ENCODE data around the gene TNS3. TPM values are rescaled to one million over a fixed set of nuclear protein-coding genes. Genes with fewer than 3 reads are reported as not detected.

The TNS3 gene
- polyA plus RNA-seq, 3 donors: 92.4 to 94.7 (median 93.7) TPM

DNA sequence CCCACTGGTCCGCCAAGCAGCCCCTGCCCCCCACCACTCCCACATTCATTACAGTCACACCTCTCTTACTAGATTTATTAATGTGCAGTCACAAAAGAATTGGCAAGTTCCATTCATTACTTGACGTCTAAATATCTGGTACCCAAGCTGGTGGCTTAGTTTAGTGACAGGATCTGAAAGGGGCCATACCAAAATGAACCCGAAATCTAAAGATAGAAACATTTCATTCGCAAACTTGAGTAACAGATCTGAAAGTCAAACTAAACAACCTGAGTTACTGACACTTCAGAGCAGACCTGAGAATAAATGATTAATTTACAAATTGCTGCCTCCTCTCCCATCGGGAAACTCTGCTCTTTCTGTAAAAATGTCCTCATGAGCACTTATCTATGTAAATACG, 53.4 kb downstream of the TNS3 start:
- DNase-seq: no peak

DNA sequence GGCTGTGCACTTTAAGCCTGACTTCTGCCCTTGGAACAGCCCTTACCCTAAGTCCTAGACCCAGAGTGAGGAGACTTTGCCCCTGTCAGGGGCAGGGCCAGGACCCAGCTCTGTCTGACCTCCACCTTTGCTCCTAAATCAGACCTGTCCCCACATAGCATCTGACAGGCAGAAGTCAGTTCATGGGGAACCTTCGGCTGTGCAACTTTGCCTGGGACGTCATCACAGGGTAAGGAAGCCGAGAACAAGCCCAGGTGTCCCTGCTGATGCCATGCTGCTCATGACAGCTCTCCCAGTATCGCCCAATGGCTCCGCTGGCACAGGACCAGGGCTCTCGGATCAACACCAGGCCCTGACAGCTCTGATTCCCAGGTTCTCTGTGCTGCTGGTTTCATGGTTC, 55.4 kb downstream of the TNS3 start:
- DNase-seq: no peak

DNA sequence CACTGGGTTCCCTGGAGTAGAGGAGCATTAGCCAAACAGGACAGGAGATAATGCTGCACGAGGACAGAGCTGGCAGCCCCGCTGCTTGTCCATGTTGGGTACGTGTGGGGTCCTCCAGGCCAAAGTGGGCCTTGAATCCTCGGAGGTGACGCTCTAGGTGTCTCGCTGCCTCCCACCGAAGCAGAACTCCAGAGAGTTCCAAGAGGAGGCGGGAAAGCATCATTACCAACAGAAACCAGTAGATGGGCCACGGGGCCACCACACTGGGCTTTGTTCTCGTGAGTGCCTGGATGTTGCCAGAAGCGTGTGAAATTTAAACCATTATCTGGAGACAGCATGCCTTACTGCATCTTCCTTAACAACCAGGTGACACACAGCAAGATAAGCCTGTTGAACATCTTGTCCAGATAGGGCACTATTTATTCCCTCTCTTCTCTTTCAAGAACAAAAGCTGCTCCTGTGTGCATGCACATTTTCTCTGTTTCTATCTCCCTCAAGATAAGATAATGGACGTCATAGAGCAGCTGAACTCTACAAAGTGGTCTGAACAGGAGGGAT, 56.8 kb downstream of the TNS3 start:
- no peak for DNase-seq

DNA sequence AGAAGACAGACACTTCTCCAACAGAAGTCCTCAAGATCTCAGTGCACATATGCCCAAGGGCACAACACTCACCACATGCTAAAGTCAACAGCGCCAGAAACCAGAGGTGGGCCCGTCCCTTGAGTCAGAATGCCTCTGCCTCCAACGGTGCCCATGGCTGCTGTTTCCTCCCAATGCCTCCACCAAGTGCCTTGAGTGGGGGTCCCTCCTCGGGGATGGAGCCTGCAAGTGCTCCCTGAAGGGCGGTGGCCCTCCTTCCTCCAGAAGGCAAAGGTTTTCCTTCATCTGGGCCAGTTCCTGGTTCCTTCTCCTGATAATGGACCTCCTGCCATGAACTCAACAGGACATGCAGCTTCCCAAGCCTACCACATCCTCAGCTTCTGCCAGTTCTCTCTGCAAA, 58.5 kb downstream of the TNS3 start:
- no peak for DNase-seq

DNA sequence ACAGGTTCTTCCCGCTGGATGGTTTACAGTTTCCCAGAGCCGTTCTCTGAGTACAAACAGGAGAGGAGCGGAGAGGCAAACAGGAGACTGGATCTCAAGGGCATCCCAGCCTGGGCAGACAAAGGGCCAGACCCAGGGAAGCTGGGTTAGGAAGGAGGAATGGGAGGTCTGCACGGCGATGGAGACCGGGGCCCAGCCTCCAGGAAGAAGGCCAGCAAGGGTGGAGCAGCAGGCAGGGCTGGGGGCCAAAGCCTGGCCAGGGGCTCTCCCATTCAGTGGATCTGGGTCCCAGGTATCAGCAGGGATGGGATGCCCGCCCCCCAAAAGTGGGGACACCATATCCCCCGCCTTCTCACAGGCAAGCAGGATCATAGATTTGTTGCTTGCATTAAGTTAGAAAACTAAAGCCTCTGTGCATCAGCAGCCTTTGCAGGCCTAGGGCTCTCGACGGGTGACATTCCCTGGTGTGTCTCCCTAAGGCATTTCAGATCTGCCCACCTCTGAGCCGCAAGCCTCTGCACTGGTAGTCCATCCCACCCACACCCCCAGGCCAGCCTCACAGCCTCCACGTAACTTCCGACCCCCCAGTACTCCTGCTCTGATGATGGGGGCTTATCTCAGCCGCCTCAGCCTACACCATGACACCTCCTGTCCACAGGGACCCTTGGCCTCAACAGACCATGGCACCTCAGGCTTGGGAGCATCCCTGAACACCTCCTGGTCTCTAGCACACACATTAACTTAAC, 59.9 kb downstream of the TNS3 start:
- no peak for DNase-seq

DNA sequence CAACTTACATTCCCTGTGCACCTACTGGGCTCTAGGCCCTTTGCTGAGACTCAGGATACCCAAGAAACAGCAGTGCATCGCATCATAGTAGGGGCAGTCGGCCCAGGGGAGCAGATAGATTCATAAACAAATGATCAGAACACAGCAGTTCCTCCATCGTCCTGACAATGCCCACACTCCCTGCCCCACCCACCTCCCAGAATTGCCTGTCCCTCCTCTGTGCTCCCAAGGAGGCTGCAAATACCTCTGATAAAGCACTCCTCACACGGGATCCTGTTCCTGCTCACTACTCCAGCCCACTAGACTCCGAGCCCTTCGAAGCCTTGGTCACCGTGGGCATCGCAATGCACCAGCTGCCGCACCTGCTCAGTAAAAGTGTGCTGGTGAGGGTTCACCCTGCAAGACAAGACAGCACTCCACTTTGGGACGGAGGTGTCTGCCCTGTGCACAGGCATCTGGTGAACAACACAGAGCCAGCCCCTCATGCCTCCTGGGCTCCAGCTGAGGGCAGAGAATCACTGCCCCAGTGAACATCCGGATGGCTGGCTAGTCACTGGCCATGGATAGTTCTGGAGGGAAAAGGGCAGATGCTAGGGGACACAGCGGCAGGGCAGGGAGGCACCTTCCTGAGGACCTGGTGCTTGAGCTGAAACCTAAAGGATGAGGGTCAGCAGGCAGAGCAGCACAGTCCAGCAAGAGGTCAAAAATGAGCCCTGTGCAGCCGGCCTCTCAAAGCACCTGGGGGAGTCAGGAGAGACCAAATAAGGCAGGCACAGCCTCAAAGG, 60.7 kb downstream of the TNS3 start:
- no peak for DNase-seq

DNA sequence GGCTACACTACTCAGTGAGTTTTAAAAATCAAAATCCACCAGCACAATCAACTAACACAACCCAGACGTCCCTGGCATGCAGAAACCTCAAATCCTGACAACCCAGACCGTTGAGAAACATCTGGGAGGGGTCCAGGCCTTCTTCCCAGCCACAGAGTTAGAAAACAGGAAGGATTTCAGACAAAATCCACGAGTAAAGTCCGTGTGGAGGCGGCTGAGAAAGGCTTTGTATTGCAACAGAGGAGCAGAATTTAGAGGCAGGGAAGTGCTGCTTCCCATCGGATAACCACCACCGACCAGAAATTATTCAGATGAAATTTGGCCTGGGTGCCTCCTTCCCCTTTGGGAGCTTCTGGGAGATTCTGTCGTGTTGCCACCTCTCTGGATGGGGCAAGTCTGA, 61.5 kb downstream of the TNS3 start:
- DNase-seq: no peak

DNA sequence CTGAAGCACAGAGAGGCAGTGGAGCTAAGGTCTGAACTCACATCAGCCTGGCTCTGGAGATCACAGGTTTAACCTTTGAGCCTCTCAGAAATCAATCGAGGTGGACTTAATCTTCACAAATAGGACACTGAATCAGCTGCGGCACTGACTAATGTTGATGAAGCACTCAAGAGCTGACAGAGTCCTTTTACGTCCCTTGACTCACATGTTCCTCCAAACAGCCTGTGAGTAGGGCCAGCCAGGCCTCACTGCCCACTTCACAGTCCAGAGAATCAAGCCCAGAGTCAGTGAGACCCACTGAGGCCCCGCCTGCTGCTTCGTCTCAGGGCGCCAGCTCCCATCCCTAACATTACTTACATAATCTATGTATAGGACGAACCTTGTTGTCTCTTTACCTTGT, 63.1 kb downstream of the TNS3 start:
- DNase-seq: no peak

DNA sequence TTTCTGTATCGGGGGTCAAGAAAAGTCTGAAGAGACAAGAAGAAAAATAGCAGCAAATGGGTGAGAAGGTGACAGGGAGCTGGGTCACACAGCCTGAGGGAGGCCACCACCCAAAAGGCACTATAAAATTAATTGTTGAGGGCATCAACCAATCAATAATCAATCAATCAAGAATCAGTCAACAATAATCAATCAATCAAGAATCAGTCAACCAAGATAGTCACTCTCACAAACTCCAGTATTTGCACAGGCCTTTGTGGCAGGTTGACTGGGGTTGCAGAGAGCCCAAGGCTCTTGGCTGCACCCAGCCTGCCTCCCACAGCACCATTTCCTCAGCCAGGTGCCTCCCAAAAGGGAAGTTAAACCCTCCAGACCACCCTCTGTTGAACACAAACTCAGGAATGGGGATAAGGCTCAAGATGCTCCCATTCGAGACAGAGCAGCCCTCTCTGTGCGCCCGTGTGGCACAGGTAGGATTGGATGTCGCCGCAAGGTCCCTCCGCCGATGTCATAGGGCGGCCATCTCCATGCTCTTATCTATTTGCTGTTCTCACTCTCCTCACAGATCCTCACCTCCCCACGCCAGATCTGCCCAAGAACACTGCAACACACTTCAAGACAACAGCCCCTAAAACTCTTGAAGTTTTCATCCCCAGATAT, 64.0 kb downstream of the TNS3 start:
- no peak for DNase-seq

DNA sequence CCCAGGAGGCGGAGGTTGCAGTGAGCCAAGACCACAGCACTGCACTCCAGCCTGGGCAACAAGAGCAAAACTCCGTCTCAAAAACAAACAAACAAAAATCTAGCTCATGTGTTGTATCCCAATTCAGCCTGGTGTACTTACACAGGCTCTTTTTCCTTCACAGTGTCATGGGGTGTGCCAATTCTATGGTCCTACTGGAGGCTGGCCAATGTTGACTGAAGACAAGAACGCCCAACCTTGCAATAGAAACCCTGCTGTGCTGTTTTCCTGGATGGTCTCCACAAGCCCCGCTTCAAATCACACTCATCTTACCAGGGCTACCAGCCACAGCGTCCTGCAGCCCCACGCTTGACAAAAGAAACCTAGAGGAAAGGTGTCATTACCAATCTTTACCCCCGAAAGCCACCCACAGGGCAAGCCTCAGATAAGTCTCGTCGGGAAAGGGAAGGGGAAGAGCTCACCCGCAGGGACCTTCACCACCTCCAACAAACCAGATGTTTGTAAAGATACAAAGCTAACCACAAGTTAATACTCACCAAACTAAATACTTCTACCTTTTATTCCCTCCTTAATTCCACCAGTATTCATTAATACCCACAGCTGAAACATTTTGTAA, 64.8 kb downstream of the TNS3 start:
- DNase-seq: no peak

DNA sequence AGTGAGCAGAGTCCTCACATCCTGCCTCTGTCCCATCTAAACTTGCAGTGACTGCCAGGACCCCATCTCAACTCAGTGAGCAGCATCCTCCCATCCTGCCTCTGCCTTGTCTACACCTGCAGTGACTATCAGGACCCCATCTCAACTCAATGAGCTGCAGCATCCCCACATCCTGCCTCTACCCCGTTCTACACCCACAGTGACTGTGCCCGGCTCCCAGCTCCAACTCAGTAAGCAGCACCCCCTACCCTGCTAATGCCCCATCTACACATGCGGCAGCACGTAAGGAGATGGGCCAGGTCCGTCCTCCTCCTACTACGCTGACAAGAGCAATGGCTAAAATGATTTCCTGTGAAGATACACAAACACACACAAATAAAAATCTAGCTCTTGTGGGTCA, 65.5 kb downstream of the TNS3 start:
- no peak for DNase-seq

DNA sequence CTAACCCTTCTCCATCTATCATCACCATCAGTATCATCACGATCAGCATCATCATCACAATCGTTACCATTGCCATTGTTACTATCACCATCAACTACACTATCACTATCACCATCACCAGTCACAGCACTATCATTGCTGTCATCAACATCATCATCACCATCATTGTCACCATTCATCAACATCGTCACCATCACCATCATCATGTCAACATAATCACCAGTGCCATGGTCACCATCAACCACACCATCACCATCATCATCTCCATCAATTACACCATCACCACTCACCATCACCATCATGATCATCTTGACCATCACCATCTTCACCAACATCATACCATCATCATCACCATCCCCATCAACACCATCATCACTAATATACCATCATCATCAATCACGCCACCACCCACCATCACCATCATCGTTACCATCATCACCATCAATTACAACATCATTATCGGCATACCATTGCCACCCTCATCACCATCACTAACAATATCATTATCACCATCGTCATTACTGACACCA, 66.5 kb downstream of the TNS3 start:
- no peak for DNase-seq

DNA sequence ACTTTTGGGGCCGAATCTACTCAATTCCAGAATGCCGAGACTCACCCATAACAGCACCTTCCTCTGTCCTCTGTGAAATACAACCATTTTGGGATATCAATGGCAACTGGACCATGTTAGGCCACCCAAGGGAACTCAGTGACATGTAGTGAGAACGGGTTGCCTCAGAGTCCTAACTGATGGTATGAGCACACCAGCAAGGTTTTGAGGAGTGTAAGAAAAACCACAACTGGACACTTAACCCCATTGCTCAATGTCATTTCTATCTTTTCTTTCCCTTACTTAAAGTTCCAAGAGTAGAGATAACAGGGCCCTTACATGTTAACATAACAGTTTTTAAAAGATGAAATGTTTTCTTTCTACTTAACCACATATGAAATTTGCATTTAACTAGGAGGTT, 67.1 kb downstream of the TNS3 start:
- DNase-seq: no peak

DNA sequence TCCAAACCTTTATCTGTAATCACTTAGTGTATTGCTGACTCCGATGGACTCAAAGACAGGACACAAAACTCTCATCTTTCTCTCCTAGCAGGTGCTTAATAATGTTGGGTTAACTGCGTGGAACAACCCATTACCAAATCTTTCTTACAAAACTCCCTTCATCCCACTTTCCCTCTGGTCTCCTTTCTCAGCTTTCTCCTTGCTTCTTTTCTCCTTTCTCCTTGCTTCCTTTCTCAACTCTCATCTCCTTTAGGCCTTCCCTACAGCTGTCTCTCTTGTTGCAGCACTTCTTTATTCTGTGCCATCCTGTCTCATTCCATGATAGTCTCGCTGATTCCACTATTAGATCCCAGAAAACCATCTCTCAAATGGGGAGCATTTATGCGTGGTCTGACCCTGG, 67.5 kb downstream of the TNS3 start:
- DNase-seq: no peak

DNA sequence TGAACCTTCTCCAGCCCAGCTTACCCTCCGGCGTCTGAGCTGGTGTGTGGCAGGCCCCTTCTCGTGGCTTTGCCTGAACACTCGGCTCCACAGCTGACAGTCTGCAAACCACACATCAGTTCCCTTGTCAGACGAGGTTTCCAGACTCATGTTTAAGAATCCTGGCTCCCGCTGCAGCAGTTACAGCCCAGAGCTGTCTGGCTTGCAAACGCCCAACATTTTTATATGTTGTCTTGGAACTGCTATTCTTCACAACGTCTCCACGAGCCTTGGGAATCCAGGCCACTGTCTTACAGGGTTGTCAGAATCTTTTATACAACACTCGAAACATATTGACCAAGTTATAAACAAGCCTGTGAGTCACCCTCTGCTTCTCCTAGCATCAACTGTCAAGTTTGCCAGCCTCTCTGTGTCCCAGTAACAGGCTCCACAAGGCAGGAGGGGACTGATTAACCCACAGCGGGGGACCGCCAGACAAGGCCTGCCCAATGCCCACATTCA, 68.1 kb downstream of the TNS3 start:
- DNase-seq: no peak

DNA sequence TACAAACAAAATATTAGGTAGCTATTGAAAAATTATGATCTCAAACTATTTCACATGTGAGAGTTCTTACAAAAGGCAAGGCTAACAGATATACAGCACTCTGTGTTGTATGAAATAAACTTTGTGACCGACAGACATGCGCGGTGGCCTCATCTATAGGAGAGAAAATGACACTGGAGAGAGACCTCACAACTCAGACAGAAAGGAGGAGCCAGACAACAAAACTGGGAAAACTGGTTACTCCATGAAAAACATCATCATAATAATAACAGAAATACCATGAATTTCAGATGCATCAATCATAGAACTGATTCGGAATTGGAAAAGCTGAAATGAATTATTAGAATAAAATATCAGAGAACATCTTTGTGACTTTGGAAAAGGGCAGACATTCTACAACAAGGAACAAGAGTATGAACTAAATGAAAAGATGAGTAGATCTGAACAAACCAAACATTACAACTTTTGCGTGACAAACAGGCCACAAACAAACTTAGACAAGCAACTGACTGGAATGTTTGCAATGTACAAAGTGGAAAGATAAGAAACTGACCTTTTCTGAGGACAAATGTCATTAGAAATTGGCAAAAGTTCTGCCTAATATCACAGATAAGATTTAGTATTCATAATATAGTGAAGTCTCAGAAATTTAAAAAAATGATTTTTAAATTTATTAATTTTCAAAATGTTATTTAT, 69.3 kb downstream of the TNS3 start:
- DNase-seq: no peak

DNA sequence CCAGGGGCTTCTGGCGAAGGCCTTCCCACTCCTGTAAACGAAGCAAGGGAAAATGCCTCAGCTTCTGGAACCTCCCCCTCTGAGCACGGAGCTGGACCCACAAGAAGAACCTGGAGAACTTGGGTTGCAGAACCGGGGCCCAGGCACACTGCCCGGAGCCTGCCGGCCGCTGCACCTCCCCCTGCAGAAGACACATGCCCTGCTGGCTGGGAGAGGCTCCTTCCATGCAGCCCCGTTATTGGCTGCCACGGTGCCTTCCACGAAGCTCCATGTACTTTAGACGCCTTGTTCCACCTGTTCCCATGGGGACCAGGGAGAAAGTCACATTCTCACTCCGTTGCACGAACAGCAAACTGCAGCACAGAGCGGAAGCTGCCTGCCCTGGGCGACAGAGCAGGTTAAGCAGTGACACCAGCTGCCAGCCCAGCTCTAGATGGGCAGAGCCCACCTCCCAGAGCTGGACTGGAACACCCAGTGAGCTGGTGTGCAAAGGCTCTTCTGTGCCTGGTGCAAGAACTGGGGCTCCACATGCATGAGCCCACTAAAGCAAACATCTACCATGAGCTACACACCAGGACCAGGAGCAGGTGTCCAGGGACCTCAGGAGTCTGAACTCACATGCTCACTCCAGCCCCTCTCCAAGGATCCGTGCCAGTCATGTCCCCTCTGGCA, 70.1 kb downstream of the TNS3 start:
- no peak for DNase-seq

DNA sequence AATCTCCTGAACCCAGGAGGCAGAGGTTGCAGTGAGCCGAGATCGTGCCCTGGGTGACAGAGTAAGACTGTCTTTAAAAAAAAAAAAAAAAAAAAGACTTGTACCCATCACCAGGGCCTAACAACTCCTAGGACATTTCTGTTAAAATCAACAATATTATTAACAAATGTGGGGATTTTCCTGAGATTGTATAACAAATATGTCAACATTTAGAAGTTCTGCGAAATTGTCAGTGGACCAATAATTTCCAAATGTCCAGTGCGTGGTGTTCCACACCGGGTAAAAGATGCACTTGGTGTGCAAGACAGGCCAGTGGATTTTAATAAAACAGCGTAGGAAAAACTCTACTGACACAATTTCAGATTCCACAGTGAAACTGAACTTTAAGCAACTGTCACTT, 71.1 kb downstream of the TNS3 start:
- DNase-seq: no peak

DNA sequence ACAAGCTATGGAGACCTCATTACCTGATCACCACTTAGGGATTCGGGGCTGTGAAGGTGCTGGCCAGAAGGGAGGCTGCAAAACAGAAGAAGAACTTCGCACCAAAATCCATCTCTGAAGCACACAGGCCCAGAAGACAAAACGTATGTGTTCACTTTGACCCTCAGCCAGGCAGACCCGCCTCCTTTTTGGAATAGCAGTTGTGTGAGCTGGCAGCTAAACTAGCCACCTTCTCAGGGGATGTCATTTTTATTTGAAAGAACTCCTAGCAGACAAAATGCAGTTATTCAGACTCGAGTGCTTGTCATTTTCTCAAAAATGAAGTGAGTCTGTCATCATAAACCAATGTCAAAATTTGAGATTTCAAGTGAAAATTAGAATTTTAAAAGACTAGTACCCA, 71.7 kb downstream of the TNS3 start:
- DNase-seq: no peak

DNA sequence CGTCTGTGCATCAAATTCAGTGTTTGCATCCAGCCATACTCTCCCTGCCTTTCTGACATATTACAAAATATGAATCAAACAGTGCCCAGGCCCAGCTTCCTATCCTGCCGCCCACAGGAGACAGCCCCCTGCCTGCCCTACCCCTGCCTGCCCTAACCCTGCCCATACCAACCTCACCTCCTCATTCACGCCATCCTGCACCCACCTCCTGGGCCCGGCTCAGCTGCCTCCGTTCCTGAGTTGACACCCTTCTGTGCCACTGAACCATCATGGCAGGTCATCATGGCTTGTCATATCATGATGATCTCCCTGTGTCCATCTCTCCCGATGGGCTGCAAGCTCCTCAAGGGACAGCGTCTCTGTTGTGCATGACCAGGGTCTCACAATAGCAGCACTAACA, 72.3 kb downstream of the TNS3 start:
- DNase-seq: no peak

Data from renal pelvis (tissue), 4 donors.